ENCODE measurements around the gene C19orf47.
"Not testable (repeated sequence)": the region's sequence is repeated elsewhere in the genome, so short reads cannot be mapped to it uniquely, and the experiment has no call there.

Gene C19orf47

DNA sequence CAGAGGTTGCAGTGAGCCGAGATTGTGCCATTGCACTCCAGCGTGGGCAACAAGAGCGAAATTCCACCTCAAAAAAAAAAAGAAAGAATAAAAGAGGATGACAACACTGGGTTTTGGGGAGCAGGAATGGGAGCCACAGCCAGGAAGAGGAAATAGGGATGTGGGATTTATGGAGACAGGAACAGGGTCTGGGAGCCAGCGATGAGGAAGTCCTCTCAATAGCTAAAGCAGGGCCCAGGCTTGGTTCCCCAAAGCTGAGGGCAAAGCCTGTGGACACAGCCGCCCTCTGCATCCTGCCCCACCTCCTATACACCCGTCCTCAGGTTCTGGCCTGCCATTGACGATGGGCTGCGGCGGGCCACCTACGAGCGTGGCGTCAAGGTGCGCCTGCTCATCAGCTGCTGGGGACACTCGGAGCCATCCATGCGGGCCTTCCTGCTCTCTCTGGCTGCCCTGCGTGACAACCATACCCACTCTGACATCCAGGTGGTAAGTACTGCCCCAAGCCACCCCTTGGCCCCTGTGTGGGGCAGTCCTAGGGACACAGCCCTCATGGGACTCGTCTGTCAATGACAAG lies 28.2 kb upstream of the C19orf47 start:
- no peak for DNase-seq (ENCODE audit: low spot score)

GRCh38 chr19:40374084-40374483 lies 25.9 kb upstream of the C19orf47 start:
- DNase-seq (ENCODE audit: low spot score): no peak

- DNase-seq (ENCODE audit: low spot score): no peak
Measured at GRCh38 chr19:40371802-40372122, 23.6 kb upstream of the C19orf47 start.

DNA sequence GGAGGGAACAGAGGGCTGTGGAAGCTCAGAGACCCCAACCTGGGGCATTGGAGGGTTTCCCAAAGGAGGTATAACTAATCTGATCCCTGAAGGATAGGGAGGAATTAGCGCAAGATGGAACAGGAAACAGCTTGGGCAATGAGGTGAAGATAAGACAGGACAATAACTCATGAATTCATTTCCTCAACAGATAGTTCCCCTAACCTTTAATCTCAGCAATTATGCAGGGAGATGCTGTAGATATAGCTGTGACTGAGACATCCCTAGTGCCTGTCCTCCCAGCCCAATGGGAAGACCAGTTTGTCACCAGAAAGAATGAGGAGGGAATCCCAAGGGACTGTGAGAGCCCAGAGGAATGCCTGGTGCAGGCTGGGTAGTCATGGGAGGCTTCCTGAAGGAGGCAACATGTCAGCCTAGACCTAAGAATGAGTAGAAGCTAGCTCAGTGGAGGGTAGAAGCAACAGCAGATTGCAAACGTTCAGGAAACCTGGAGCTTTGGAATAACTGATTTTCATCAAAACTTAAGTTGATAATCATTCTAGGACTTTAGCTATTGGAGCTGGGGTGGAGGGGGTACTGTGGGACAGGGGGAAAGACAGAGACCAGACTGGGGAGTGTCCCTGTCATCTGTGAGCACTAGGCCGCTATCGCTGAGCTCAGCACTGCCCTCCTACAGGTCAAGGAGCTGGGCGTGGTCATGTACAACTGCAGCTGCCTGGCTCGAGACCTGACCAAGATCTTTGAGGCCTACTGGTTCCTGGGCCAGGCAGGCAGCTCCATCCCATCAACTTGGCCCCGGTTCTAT lies 23.0 kb upstream of the C19orf47 start:
- DNase-seq (ENCODE audit: low spot score): no peak

- DNase-seq (ENCODE audit: low spot score): not testable (repeated sequence)
Measured at GRCh38 chr19:40370253-40370652, 22.1 kb upstream of the C19orf47 start.

GRCh38 chr19:40369797-40370196 lies 21.6 kb upstream of the C19orf47 start:
- DNase-seq (ENCODE audit: low spot score): no peak

GRCh38 chr19:40367577-40368434 lies 19.6 kb upstream of the C19orf47 start:
- DNase-seq (ENCODE audit: low spot score): no peak

DNA sequence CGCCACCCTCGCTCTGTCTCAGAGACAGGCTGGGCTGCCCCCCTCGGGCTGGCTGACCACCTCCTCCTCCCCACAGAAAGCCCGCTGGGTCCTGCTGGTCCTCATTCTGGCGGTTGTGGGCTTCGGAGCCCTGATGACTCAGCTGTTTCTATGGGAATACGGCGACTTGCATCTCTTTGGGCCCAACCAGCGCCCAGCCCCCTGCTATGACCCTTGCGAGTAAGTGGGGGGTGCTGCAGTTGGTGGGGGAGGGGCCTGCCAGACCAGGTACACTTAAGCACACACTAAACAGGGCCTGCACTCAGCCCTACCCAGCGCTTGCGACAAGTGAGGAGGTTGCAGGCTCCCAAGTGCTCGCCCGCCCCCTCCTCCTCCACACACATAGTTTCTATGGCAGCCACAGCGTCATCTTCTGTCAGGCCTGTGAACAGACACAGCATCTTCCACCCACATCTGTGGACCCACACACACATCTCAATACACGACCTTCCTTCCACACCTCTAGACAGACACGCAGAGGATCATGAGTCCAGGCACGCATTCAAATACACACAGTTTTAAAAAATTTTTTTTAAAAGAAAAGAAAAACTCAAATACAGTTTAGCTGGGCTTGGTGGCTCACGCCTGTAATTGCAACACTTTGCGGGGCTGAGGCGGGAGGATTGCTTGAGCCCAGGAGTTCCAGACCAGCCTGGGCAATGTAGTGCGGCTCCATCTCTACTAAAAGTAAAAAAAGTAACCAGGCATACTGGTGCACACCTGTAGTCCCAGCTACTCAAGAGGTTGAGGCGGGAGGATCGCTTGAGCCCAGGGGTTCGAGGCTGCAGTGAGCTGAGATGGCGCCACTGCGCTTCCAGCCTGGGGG lies 18.7 kb upstream of the C19orf47 start:
- DNase-seq (ENCODE audit: low spot score): no peak

- DNase-seq (ENCODE audit: low spot score): peak; percentile 90
Measured at GRCh38 chr19:40365613-40366401, 17.6 kb upstream of the C19orf47 start.

- DNase-seq (ENCODE audit: low spot score): no peak
Measured at GRCh38 chr19:40365010-40365409, 16.8 kb upstream of the C19orf47 start.

- DNase-seq (ENCODE audit: low spot score): no peak
Measured at GRCh38 chr19:40363069-40363468, 14.9 kb upstream of the C19orf47 start.

DNA sequence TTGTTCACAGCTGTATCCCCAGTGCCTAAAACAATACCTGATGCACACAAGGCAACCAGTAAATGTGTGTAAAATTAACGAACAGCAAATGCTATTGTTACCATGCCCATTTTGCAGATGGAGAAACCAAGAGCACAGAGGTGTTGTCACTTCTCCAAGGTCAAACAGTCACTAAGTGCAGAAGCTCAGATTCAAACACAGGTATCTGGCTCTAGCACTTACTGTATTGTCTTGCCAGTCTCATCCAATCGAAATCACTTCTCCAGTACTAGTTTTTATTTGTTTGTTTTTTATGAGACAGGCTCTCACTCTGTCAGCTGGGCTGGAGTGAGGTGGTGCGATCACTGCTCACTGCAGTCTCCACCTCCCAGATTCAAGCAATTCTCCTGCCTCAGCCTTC lies 14.0 kb upstream of the C19orf47 start:
- DNase-seq (ENCODE audit: low spot score): no peak

DNA sequence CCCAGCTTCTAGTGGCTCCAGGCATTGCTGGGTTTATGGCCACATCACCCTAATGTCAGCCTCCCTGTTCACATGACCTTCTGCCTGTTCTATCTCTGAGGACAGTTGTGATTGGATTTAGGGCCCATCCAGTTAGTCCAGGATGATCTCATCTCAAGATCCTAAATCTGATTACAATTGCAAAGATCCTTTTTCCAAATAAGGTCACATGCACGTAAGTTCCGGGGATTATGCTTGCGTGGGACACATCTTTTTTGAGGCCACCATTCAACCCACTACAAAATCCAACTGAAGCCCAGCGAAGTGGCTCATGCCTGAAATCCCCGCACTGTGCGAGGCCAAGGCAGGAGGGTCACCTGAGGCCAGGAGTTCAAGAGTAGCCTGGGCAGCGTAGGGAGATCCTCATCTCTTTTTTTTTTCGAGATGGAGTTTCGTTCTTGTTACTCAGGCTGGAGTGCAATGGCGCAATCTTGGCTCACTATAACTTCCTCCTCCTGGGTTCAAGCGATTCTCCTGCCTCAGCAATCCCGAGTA lies 12.6 kb upstream of the C19orf47 start:
- DNase-seq (ENCODE audit: low spot score): no peak

GRCh38 chr19:40360020-40360707 lies 12.0 kb upstream of the C19orf47 start:
- no peak for DNase-seq (ENCODE audit: low spot score)

GRCh38 chr19:40358773-40359172 lies 10.6 kb upstream of the C19orf47 start:
- no peak for DNase-seq (ENCODE audit: low spot score)

GRCh38 chr19:40357640-40358039 lies 9.4 kb upstream of the C19orf47 start:
- no peak for DNase-seq (ENCODE audit: low spot score)

DNA sequence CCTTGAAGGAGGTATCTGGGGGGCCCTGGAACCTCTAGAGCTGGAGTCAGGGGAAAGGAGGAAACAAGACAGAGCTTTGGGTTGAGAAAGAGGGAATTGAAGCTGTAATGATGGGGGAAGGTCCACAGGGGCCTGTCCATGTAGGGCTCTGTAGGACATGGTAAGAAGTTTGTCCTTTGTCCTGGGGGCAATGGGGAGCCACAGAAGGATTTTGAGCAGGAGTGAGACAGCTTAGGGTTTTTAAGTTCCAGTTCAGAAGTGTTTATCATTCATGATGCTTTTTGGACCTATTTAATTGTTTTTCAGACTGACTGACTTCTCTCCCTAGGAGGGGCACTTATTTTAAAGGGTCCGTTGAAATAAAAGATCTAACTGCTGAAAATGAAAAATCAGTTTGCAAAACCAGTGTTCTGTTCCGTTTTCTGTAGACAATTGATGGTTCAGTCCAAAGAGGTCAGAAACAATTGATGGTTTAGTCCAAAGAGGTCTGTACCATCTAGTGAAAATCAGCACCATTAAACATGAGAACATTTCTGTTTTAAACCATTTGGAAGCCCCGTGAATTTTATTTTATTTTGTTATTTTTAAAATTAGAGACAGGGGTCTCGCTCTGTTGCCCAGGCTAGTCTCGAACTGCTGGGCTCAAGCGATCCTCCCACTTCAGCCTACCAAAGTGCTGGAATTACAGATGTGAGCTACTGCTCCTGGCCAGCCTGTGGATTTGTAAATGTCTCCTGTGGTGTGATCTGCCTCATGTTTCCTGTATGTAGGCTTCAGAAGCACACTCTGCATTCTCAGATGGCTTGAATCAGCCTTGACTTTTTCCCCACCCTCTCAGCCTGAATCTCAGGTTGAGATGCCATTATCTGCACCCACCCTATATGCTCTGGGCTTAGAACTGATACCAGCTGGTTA lies 8.7 kb upstream of the C19orf47 start:
- DNase-seq (ENCODE audit: low spot score): no peak

DNA sequence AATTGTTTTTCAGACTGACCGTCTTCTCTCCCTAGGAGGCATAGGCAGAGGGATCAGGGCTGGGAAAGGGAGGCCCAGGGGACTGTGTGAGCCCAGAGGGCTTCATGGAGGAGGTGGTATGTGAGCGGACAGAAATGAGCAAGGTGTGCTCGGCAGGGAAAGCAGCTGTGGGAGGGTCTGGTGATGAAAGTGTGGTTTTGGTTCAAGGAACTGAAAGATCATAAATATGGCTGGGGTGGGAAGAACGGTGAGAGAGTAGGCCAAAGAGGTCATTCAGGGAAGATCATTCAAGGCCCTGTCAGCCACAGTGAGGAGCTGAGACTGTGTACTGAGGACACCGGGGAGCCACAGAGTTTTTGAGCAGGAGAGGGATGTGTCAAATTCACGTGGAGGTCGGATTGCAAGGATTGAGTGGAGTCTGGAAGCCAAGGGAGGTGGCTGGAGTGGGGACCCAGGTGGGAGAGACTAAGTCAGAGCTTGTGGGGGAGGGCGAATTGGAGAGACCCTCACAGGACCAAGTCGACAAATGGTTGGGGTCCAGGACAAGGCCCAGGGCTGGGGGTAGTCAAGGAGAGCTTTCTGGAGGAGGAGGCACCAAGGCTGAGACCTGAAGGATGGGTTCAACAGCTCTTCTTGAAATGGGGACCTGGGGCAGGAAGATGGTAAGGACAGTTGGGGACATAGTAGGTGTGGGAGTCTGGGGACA lies 7.9 kb upstream of the C19orf47 start:
- no peak for DNase-seq (ENCODE audit: low spot score)

Measured in GM03348 (cell line).